KOPT-K1 (cell line): ENCODE measurements around the gene ARAP3.
"Not testable (repeated sequence)": the region's sequence is repeated elsewhere in the genome, so short reads cannot be mapped to it uniquely, and the experiment has no call there.

Experiments
- H3K27ac ChIP-seq: fragments of 200-600 bp; sonication (generic); 2 replicates; pipeline ENCODE4 v1.5.1; 2016; ENCODE audit warnings: antibody characterized with exemption, mild to moderate bottlenecking, low read depth, low read length; ENCODE audit not compliant: poor library complexity, severe bottlenecking
- H3K36me3 ChIP-seq: fragments of 200-600 bp; sonication (generic); 2 replicates; pipeline ENCODE4 v1.5.1; 2017; ENCODE audit warnings: antibody characterized with exemption, mild to moderate bottlenecking, low read length, moderate library complexity; ENCODE audit not compliant: insufficient read depth
- H3K9me3 ChIP-seq: fragments of 200-600 bp; sonication (generic); 2 replicates; pipeline ENCODE4 v1.5.1; 2017; ENCODE audit warnings: antibody characterized with exemption, low read length, mild to moderate bottlenecking; ENCODE audit not compliant: insufficient read depth, poor library complexity, severe bottlenecking

Gene ARAP3, protein sequence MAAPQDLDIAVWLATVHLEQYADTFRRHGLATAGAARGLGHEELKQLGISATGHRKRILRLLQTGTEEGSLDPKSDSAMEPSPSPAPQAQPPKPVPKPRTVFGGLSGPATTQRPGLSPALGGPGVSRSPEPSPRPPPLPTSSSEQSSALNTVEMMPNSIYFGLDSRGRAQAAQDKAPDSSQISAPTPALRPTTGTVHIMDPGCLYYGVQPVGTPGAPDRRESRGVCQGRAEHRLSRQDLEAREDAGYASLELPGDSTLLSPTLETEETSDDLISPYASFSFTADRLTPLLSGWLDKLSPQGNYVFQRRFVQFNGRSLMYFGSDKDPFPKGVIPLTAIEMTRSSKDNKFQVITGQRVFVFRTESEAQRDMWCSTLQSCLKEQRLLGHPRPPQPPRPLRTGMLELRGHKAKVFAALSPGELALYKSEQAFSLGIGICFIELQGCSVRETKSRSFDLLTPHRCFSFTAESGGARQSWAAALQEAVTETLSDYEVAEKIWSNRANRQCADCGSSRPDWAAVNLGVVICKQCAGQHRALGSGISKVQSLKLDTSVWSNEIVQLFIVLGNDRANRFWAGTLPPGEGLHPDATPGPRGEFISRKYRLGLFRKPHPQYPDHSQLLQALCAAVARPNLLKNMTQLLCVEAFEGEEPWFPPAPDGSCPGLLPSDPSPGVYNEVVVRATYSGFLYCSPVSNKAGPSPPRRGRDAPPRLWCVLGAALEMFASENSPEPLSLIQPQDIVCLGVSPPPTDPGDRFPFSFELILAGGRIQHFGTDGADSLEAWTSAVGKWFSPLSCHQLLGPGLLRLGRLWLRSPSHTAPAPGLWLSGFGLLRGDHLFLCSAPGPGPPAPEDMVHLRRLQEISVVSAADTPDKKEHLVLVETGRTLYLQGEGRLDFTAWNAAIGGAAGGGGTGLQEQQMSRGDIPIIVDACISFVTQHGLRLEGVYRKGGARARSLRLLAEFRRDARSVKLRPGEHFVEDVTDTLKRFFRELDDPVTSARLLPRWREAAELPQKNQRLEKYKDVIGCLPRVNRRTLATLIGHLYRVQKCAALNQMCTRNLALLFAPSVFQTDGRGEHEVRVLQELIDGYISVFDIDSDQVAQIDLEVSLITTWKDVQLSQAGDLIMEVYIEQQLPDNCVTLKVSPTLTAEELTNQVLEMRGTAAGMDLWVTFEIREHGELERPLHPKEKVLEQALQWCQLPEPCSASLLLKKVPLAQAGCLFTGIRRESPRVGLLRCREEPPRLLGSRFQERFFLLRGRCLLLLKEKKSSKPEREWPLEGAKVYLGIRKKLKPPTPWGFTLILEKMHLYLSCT (N-terminal part only)

DNA sequence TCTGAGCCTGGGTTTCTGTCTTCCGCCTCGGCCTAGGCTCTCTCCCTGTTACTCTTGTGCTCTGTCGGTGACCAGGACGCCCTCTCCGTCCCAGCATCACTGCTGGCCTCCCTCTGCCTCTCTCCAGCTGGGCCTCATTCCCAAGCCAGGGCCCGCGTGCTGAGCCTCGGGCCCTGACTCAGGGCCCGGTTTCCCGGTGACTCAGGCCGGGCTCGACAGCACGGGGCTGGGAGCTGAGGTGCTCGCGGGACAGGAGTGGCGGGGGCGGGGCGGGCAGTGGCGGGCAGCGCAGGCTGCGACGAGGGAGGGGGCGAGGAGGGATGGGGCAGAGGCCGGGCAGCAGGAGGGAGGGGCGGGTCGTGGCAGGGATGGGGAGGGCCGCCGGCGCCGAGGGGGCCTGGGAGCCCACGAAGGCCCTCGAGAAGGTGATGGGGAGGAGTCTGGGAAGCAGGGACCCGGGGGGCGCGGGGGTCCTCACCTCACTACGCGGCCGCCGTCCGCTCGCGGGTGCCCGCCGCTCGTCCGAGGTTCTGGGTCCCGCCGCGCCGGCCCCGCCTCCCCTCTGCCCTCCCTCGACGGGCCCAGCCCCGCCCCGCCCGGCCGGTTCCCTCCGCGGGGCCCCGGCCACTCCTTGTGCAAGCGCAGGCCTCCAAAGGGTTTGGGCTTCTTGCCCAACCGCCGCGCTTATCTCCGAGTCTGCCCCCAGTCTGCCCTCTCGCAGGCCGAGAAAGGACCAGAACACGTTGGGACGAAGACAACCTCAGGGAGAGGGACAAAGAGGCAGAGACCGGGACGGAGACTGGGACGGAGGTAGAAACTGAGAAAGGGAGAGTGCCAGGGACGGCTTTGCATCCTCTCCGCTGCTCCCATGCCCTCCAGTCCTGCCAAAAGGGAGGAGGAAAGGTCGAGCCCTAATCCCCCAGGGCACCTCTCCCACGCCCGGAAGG lies at the start of gene ARAP3:
TSS of gene ARAP3 (minus strand) at position 536 of the 947 bp plus-strand sequence. CDS start 1,744 bp downstream, outside the sequence.
- Histone ChIP-seq H3K9me3 (no peaks in the 10 kb centered on the region), H3K36me3 (no peaks in the 10 kb centered on the region), H3K27ac (no peak within 1 kb of the TSS)

DNA sequence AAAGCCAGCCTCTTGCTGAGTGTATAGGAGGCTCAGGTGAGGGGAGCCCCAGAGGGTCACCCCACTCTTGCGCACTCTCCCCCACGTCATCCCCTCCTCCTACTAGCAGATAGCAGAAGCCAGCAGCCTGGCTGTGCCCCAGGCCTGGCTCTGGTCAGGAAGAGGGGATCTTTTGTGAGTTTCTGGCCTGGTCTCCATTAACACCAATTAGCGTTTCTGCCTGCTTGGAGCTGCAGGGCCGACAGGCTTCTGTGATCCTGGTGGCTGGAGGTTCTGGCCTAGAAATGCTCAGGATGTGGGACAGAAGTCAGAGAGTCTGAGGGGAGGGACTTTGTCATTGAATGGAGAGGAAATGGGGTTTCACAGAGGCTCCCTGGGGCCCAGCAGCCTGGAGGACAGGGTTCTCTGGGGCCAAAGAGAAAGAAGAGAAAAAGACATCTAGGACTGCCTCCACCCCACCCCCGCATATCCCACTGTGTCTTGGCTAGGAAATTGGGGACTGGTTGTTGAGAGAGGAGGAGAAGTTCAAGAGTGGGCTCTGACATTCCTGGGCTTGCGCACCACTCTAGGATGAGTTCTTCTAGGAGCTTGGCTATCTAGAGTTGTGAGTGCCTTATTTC lies 47.5 kb upstream of the ARAP3 start:
- Histone ChIP-seq H3K27ac (no peak overlapping the region), H3K36me3 (no peaks in the 10 kb centered on the region)

GRCh38 chr5:141725891-141726290 lies 43.9 kb upstream of the ARAP3 start:
- no peaks in the 10 kb centered on the region for H3K36me3 ChIP-seq
- H3K9me3 ChIP-seq: no peaks in the 10 kb centered on the region
- H3K27ac ChIP-seq: no peak overlapping the region

More for the DNA sequence above, 47.5 kb upstream of the ARAP3 start:
- H3K9me3 ChIP-seq: no peaks in the 10 kb centered on the region

- not testable (repeated sequence) for H3K27ac ChIP-seq
Measured at GRCh38 chr5:141725174-141725573, 43.1 kb upstream of the ARAP3 start.

DNA sequence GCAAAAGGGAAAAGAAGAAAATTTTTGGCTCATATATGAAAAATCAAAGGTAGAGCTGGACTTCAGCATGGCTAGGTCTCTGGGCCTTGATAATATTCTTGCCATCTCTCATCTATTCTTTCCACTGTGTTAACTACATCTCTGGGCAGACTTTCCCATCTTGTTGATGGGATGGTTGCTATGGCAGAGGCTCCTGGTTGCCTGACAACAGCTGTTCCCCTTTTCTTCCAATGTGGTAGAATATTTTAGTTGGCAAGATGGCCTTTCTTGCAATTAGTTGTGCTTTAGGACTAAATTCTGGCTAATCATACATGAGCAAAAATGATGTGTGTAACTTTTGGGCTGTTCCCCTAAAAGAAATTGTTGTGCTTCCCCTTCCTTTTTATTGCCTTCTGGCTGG lies 40.2 kb upstream of the ARAP3 start:
- H3K36me3 ChIP-seq: no peaks in the 10 kb centered on the region
- no peaks in the 10 kb centered on the region for H3K9me3 ChIP-seq
- no peak overlapping the region for H3K27ac ChIP-seq

More at GRCh38 chr5:141725174-141725573, 43.1 kb upstream of the ARAP3 start:
- not testable (repeated sequence) for H3K9me3 ChIP-seq, H3K36me3 ChIP-seq

GRCh38 chr5:141717043-141717442 lies 35.0 kb upstream of the ARAP3 start:
- H3K27ac ChIP-seq: no peak overlapping the region
- H3K36me3 ChIP-seq: no peaks in the 10 kb centered on the region
- no peaks in the 10 kb centered on the region for H3K9me3 ChIP-seq

GRCh38 chr5:141716468-141716867 lies 34.4 kb upstream of the ARAP3 start:
- Histone ChIP-seq H3K27ac (no peak overlapping the region), H3K36me3 (no peaks in the 10 kb centered on the region), H3K9me3 (no peaks in the 10 kb centered on the region)

- Histone ChIP-seq H3K9me3 (no peaks in the 10 kb centered on the region), H3K36me3 (no peaks in the 10 kb centered on the region), H3K27ac (no peak overlapping the region)
Measured at GRCh38 chr5:141716009-141716408, 34.0 kb upstream of the ARAP3 start.

GRCh38 chr5:141715346-141715905 lies 33.4 kb upstream of the ARAP3 start:
- Histone ChIP-seq H3K36me3 (no peaks in the 10 kb centered on the region), H3K9me3 (no peaks in the 10 kb centered on the region), H3K27ac (no peak overlapping the region)

- H3K27ac ChIP-seq: no peak overlapping the region
Measured at GRCh38 chr5:141714542-141715310, 32.7 kb upstream of the ARAP3 start.

GRCh38 chr5:141713616-141714309 lies 31.7 kb upstream of the ARAP3 start:
- Histone ChIP-seq H3K27ac (no peak overlapping the region), H3K36me3 (no peaks in the 10 kb centered on the region), H3K9me3 (no peaks in the 10 kb centered on the region)

More at GRCh38 chr5:141714542-141715310, 32.7 kb upstream of the ARAP3 start:
- H3K36me3 ChIP-seq: no peaks in the 10 kb centered on the region
- no peaks in the 10 kb centered on the region for H3K9me3 ChIP-seq

DNA sequence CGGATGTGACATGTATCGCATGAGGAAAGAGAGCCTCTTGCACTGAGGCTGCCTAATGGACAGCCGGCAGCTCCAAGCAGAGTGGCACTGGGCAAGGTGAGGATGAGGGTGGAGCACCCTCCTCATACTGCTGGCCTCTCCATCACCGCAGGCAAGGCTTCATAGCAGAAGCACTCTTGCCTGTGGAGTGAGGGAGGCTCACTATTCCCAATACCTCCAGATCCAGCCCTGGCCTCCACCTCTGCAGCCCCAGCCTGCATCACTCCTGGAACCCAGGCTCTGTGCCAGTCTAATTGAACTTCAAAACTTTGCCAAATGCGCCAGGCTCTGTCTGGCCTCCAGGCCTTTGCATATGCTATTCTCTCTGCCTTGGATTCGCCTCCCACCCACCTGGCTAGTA lies 29.7 kb upstream of the ARAP3 start:
- H3K9me3 ChIP-seq: no peaks in the 10 kb centered on the region
- no peak overlapping the region for H3K27ac ChIP-seq
- H3K36me3 ChIP-seq: no peaks in the 10 kb centered on the region
